ENCODE measurements around the gene PPP5C.
"Not testable (repeated sequence)": the region's sequence is repeated elsewhere in the genome, so short reads cannot be mapped to it uniquely, and the experiment has no call there.

Gene PPP5C

DNA sequence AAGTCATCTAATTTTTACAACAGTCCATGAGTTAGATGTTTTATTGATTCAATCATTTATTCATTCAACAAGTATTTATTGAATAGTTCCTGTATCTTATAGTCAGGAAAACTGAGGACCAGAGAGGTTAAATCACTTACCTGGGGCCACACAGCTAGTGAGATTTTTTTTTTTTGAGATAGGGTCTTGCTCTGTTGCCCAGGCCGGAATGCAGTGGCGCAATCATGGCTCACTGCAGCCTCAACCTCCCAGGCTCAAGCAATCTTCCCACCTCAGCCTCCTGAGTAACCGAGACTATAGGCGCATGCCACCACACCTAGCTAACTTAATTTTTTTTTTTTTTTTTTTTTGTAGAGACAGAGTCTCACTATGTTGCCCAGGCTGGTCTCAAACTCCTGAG lies 88.8 kb downstream of the PPP5C start:
- DNase-seq = not testable (repeated sequence)

All from cortex of kidney (tissue), 1 donor.